ENCODE data around the gene METTL9.

DNA sequence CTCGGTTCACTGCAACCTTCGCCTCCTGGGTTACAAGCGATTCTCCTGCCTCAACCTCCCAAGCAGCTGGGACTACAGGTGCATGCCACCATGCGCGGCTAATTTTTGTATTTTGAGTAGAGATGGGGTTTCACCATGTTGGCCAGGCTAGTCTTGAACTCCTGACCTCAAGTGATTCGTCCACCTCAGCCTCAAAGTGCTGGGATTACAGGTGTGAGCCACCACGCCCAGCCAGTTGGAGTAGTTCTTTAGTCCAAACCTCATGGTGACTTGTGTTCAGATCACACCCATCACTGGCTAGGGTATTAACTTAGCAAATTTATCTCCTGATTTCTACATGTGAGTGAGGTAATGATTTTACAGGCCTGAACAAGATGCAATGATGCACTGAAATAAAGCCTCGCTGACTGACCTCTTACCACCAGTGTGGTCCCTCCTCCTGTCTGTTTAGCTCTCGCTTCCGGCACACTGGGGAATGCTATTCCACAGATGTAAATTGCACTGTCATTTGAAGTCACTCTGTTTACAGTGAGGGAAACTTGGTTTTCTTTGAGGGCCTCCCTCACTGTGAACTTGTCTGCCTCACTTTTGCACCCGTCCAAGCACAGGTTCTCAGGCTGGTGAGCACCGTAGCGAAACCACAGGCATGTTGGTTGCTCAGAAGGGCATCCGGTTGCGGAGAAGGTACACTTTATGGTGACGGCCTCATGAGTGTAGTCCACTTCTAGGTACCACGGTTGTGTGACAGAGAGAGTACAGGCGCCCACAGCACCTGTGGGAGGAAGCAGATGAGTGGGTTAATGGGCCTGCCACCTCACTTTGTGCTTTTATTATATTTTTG is 47.6 kb downstream of the METTL9 start:
- TF ChIP-seq, protein P1, sequence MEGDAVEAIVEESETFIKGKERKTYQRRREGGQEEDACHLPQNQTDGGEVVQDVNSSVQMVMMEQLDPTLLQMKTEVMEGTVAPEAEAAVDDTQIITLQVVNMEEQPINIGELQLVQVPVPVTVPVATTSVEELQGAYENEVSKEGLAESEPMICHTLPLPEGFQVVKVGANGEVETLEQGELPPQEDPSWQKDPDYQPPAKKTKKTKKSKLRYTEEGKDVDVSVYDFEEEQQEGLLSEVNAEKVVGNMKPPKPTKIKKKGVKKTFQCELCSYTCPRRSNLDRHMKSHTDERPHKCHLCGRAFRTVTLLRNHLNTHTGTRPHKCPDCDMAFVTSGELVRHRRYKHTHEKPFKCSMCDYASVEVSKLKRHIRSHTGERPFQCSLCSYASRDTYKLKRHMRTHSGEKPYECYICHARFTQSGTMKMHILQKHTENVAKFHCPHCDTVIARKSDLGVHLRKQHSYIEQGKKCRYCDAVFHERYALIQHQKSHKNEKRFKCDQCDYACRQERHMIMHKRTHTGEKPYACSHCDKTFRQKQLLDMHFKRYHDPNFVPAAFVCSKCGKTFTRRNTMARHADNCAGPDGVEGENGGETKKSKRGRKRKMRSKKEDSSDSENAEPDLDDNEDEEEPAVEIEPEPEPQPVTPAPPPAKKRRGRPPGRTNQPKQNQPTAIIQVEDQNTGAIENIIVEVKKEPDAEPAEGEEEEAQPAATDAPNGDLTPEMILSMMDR (IDR thresholded peaks at IDR 0.05), result no peak
- TF ChIP-seq EP300 (IDR thresholded peaks at IDR 0.05), result no peak
- no peak for TF ChIP-seq POLR2AphosphoS5 (IDR thresholded peaks at IDR 0.05)
- no peak for TF ChIP-seq POLR2A (IDR thresholded peaks at IDR 0.05)
